Uterus (tissue), 4 donors: ENCODE data around the gene TMIGD3. TPM values are rescaled to one million over a fixed set of nuclear protein-coding genes. Genes with fewer than 3 reads are reported as not detected.

Source experiments
- DNase-seq, 2 donors: peaks; one replicate each; pipeline ENCODE4 v3.0.0-alpha.2; 2019 to 2020
- H3K27ac ChIP-seq, 2 donors: fragments of 200-600 bp; sonication (generic); 1 replicate in 1 of 2; 2 replicates in 1 of 2; pipeline ENCODE4 v1.5.1; 2016 to 2018
- H3K27me3 ChIP-seq, 2 donors: fragments of 200-600 bp; sonication (generic); one replicate each; pipeline ENCODE4 v1.5.1; 2018 to 2019; ENCODE audit warnings: control low read depth in 1 of 2
- H3K36me3 ChIP-seq, 2 donors: fragments of 200-600 bp; sonication (generic); one replicate each; pipeline ENCODE4 v1.5.1; 2019; ENCODE audit warnings: control low read depth in 1 of 2
- H3K4me1 ChIP-seq, 2 donors: fragments of 200-600 bp; sonication (generic); one replicate each; pipeline ENCODE4 v1.5.1; 2018 to 2019; ENCODE audit warnings: control low read depth in 1 of 2
- H3K4me3 ChIP-seq, 2 donors: fragments of 200-600 bp; sonication (generic); 1 replicate in 1 of 2; 2 replicates in 1 of 2; pipeline ENCODE4 v1.5.1; 2018 to 2019; ENCODE audit warnings: mild to moderate bottlenecking in 1 of 2
- H3K9me3 ChIP-seq, 2 donors: fragments of 200-600 bp; sonication (generic); one replicate each; pipeline ENCODE4 v1.5.1; 2019; ENCODE audit warnings: control low read depth in 1 of 2
- POLR2A ChIP-seq, 2 donors: fragments of 450-650 bp; IDR thresholded peaks; one replicate each; pipeline ENCODE4 v1.6.1; 2016; ENCODE audit warnings: antibody characterized with exemption in 2 of 2, mild to moderate bottlenecking in 1 of 2, moderate library complexity in 1 of 2
- intact Hi-C: fragments of 100-400 bp; cut with DNase I; formaldehyde crosslinking; loops from one replicate; pipeline ENCODE4 v1.15.1; 2023; ENCODE audit warnings: low total_unique reads
- total RNA-seq, 4 donors: library from RNA; depleted of rRNA in 3 of 4; stranded (reverse); fragments of >200 nt in 3 of 4; gene quantifications; one replicate each; pipeline versions ENCODE4 v1.1.0 to v1.2.4, GENCODE V29; 2014 to 2023
- TF ChIP-seq, protein P1 (sequence below), 4 experiments: fragments of 200-600 bp in 2 of 4; fragments of 450-650 bp in 2 of 4; sonication (generic) in 2 of 4; IDR thresholded peaks; one replicate each; pipeline ENCODE4 v1.5.1; 2016 to 2019; ENCODE audit warnings: antibody characterized with exemption in 4 of 4, mild to moderate bottlenecking in 2 of 4, moderate library complexity in 1 of 4
- donor health status: DM: yes; HTN: yes; CAD: no.

The TMIGD3 gene
- total RNA-seq, 4 donors from 2014 or later: 0.95 to 7.1 TPM; not detected in 2

DNA sequence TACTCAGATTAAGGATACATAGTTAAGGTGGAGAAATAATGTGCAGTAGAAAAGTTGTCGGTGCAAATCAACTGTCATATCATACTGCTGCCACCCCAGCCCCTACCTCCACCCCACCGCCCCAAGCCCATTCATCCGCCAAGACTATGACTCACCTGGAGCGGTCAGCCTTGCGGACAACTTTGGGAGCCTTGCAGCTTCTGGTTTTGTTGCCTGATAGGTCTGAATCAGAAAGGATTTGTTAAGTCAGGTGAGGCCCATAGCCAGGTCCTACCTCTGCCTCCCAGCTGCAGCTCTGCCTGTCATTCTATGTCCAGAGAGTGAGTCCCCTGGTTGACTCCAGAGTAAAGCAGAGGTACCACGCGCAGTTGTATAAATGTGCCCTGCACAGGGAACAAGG, 17.0 kb downstream of the TMIGD3 start:
- intact Hi-C loops: no loop called here
- no peak for TF ChIP-seq POLR2A (IDR thresholded peaks at IDR 0.05)
- TF ChIP-seq, protein P1, sequence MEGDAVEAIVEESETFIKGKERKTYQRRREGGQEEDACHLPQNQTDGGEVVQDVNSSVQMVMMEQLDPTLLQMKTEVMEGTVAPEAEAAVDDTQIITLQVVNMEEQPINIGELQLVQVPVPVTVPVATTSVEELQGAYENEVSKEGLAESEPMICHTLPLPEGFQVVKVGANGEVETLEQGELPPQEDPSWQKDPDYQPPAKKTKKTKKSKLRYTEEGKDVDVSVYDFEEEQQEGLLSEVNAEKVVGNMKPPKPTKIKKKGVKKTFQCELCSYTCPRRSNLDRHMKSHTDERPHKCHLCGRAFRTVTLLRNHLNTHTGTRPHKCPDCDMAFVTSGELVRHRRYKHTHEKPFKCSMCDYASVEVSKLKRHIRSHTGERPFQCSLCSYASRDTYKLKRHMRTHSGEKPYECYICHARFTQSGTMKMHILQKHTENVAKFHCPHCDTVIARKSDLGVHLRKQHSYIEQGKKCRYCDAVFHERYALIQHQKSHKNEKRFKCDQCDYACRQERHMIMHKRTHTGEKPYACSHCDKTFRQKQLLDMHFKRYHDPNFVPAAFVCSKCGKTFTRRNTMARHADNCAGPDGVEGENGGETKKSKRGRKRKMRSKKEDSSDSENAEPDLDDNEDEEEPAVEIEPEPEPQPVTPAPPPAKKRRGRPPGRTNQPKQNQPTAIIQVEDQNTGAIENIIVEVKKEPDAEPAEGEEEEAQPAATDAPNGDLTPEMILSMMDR (IDR thresholded peaks at IDR 0.05): no peak
- Histone ChIP-seq H3K4me3 (no peak overlapping the region), H3K27ac (no peak overlapping the region), H3K36me3 (no peaks in the 10 kb centered on the region), H3K4me1 (no peaks in the 10 kb centered on the region), H3K27me3 (no peaks in the 10 kb centered on the region), H3K9me3 (no peaks in the 10 kb centered on the region)
- no peak for DNase-seq

DNA sequence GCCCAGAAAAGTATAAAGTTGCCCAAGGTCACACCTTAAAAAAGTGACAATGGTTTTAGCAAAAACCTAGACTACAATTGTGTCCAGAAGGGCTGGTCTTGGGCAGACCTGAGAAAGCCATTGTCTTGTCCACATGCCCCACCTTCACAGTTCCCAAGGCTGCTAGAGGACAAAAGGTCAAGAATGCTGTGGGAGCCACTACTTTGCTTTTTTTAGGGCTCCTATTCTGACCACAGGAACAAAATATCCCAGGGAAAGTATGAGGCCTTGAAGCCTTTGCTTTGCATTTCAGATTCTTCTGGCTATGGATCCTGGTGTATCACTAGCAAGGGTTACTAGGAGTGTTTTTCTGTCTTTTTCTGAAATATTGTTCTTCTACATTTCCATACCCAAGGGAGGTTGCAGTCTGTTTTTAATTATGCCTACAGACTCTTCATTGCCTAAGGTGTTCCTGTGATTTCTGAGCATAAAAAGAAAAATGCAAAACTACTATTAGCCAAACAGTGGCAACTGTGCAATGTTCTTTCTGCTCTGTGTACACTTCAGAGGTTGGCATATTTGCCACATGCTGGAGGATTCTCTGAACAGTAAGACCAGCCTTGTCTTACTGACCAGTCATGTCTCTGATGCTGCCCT, 18.9 kb downstream of the TMIGD3 start:
- no peak for DNase-seq
- Histone ChIP-seq H3K27me3 (no peaks in the 10 kb centered on the region), H3K9me3 (no peaks in the 10 kb centered on the region), H3K4me3 (no peak overlapping the region), H3K36me3 (no peaks in the 10 kb centered on the region), H3K4me1 (no peaks in the 10 kb centered on the region), H3K27ac (no peak overlapping the region)
- intact Hi-C loops: no loop called here
- TF ChIP-seq, protein P1 (IDR thresholded peaks at IDR 0.05): no peak
- no peak for TF ChIP-seq POLR2A (IDR thresholded peaks at IDR 0.05)

DNA sequence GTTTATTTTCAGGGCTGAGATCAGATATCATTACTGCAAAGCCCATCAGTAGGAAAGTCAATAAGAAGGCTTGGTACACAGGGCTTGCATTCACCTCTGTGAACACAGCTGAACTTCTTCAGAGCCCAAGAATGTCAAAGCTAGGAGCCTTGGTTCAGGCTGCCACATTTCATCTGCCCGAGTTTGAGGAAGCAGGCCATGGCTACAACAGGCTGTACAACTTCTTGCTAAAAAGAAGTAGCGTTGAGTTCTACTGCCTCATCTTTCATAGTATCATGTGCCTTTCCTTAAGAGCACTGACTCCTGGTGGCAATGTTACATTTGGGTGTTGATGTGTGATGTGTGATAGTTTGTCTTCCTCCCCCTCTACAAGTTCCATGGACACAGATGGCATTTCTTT, 19.6 kb downstream of the TMIGD3 start:
- no peak overlapping the region for H3K27ac ChIP-seq
- no peaks in the 10 kb centered on the region for H3K9me3 ChIP-seq
- no peaks in the 10 kb centered on the region for H3K27me3 ChIP-seq
- no peaks in the 10 kb centered on the region for H3K4me1 ChIP-seq
- no peak for TF ChIP-seq POLR2A (IDR thresholded peaks at IDR 0.05)
- TF ChIP-seq, protein P1 (IDR thresholded peaks at IDR 0.05): no peak
- DNase-seq: no peak
- H3K36me3 ChIP-seq: no peaks in the 10 kb centered on the region
- intact Hi-C loops: no loop called here
- no peak overlapping the region for H3K4me3 ChIP-seq

DNA sequence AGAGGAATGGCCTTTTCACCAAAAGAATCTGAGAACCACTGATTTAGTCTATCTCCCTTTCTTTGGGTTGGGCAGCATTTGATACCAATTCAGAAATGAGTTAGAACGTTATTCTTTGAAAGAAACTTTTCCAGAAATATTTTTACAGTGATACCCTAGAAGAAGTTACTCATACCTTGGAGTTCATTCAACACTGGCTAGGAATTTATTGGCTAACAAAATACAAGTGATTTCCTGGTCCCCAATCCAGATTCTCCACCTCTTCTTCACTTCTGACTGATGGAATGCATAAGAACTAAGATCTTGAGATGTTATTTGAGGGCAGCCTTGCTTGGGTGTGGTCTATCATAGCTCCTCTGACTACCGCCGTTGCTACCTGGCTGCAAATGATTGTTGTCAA, 20.3 kb downstream of the TMIGD3 start:
- no peak for DNase-seq
- H3K27me3 ChIP-seq: no peaks in the 10 kb centered on the region
- TF ChIP-seq, protein P1 (IDR thresholded peaks at IDR 0.05): no peak
- TF ChIP-seq POLR2A (IDR thresholded peaks at IDR 0.05): no peak
- no peak overlapping the region for H3K4me3 ChIP-seq
- no peak overlapping the region for H3K27ac ChIP-seq
- intact Hi-C loops: no loop called here
- no peaks in the 10 kb centered on the region for H3K36me3 ChIP-seq
- H3K4me1 ChIP-seq: no peaks in the 10 kb centered on the region
- no peaks in the 10 kb centered on the region for H3K9me3 ChIP-seq

DNA sequence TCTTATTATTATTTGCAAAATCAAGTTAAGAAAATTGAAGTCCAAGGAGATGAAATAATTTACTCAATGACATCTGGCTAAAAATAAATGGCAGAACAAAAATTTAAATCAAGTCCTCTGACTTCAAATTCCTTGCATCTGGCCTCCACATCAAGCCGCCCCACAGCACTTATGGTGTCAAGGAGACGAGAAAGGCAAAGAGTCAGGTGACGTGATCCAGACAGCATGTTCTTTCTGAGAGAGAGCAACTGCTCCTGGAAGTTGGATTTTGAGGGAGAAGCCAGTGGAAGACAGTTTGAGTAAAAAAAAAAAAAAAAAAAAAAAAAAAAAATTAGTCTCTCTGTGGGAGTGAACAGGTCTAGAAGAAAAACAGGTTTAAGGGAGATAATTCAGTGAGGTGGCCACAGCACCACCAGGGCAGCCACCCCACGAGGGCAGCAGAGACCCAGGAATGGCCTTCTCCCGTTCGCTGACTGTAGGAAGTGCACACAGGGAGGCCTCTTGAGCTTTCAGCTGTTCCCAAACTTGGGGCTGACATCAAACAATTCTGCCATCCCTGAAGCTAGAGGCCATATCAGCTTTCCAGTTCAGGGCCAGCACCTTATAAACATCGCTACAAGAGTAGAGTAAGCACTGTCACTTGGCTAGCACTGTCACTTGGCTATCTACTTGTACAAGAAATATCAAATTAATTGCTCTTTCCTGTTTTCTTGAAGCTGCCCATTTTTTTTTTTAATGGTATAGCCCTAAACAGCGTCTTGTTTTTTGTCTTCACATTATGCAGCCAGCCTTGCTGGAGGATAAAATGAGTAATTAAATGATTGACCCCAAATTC, 21.8 kb downstream of the TMIGD3 start:
- Histone ChIP-seq H3K9me3 (no peaks in the 10 kb centered on the region), H3K27me3 (no peaks in the 10 kb centered on the region), H3K27ac (peak overlapping the region in 1 of 2 donors; percentile 4), H3K4me1 (no peaks in the 10 kb centered on the region), H3K36me3 (no peaks in the 10 kb centered on the region), H3K4me3 (no peak overlapping the region)
- TF ChIP-seq, protein P1 (IDR thresholded peaks at IDR 0.05): peak; percentile 66 to 83 (median 73)
- TF ChIP-seq POLR2A (IDR thresholded peaks at IDR 0.05): no peak
- DNase-seq: peak; percentile 77 to 78
- intact Hi-C loops: no loop called here
